Immature natural killer cell (primary cell): Measurements from ENCODE around the gene PIK3CB. TPM values are rescaled to one million over a fixed set of nuclear protein-coding genes. Genes with fewer than 3 reads are reported as not detected.
A peak's percentile ranks its signal among the peaks of the same experiment; 100 is the strongest.
"Not testable (repeated sequence)": the region's sequence is repeated elsewhere in the genome, so short reads cannot be mapped to it uniquely, and the experiment has no call there.

Source experiments
- DNase-seq, 3 donors: peaks; one replicate each; pipeline ENCODE4 v3.0.0; 2022; ENCODE audit warnings: mixed read lengths in 1 of 3
- H3K27ac Mint-ChIP-seq, 6 donors: one replicate each; pipeline ENCODE4 v1.8.0; 2020; ENCODE audit warnings: mixed read lengths in 6 of 6, mild to moderate bottlenecking in 5 of 6, inconsistent platforms in 4 of 6, moderate library complexity in 3 of 6
- H3K27me3 Mint-ChIP-seq, 3 donors: one replicate each; pipeline ENCODE4 v1.8.0; 2020 to 2021; ENCODE audit warnings: low read depth in 3 of 3, mild to moderate bottlenecking in 3 of 3, mixed read lengths in 3 of 3, moderate library complexity in 3 of 3, inconsistent platforms in 1 of 3
- H3K36me3 Mint-ChIP-seq, 3 donors: one replicate each; pipeline ENCODE4 v1.8.0; 2020; ENCODE audit warnings: mixed read lengths in 3 of 3, inconsistent platforms in 2 of 3, mild to moderate bottlenecking in 2 of 3
- H3K4me1 Mint-ChIP-seq, 2 donors: one replicate each; pipeline ENCODE4 v1.8.0; 2020; ENCODE audit warnings: inconsistent platforms in 2 of 2, mild to moderate bottlenecking in 2 of 2, mixed read lengths in 2 of 2, moderate library complexity in 1 of 2
- H3K4me3 Mint-ChIP-seq, 5 donors: one replicate each; pipeline ENCODE4 v1.8.0; 2020; ENCODE audit warnings: mild to moderate bottlenecking in 5 of 5, mixed read lengths in 5 of 5, inconsistent platforms in 3 of 5, moderate library complexity in 3 of 5
- H3K9me3 Mint-ChIP-seq, 6 donors: one replicate each; pipeline ENCODE4 v1.8.0; 2020; ENCODE audit warnings: mild to moderate bottlenecking in 6 of 6, mixed read lengths in 6 of 6, inconsistent platforms in 4 of 6, moderate library complexity in 3 of 6
- polyA plus RNA-seq, 3 donors: library from polyadenylated mRNA; unstranded; fragments of 300-500 nt; fragmentation: Illumina TruSeq; gene quantifications; one replicate each; pipeline ENCODE4 v1.2.3, GENCODE V29; 2021

PIK3CB gene
- polyA plus RNA-seq, 3 donors from 2014 or later, result 4.6 to 11.7 (median 4.8) TPM

DNA sequence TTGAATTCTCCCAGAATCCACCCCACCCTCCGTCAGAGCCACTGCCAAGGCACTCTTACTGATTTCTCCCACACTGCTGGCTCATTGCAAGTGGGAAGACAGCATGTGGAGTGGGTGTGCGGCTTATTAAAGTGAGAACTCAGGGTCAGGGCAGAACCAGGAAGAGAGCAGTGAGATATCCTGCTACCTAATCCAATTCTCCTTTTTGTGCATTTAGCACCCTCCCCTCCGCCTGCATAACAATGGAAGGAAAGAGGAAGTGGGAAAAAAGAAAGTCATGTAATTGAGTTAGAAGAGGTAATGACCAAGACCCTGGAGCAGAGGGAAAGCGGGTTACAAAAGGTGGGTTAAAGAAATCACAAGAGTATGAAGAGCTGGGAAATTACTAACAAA lies 27.8 kb upstream of the PIK3CB start:
- Mint-ChIP-seq H3K4me3 (no peak overlapping the region), H3K4me1 (peaks cover 0 to 2% of the 10 kb centered on the region in 2 donors), H3K9me3 (no peaks in the 10 kb centered on the region), H3K36me3 (no peaks in the 10 kb centered on the region), H3K27me3 (peaks cover 0 to 6% (median 2%) of the 10 kb centered on the region in 3 donors), H3K27ac (peak overlapping the region in 1 of 6 donors; percentile 38)
- DNase-seq, result no peak

DNA sequence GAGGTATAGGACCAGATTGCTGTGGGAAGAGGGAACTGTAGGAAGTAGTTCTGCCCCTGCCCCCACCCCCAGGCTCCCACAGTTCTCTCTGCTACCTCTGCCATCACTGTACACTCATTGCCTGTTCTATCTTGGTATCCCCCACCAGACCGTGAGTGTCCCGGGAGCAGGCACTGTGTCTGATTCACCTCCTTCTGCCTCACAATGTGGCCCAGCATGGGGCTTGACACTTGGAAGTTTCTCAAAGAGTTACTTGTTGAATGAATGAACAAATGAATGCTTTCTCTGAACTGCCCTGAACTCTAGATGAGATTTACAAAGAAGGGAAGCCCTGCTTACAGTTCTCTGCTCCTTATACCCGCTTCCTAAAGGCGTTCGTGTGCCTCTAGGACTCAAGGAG lies 27.1 kb upstream of the PIK3CB start:
- Mint-ChIP-seq H3K27me3 (peaks cover 0 to 5% (median 2%) of the 10 kb centered on the region in 3 donors), H3K9me3 (no peaks in the 10 kb centered on the region), H3K27ac (no peak overlapping the region), H3K4me3 (no peak overlapping the region), H3K4me1 (peaks cover 0 to 2% of the 10 kb centered on the region in 2 donors), H3K36me3 (no peaks in the 10 kb centered on the region)
- DNase-seq, result no peak

DNA sequence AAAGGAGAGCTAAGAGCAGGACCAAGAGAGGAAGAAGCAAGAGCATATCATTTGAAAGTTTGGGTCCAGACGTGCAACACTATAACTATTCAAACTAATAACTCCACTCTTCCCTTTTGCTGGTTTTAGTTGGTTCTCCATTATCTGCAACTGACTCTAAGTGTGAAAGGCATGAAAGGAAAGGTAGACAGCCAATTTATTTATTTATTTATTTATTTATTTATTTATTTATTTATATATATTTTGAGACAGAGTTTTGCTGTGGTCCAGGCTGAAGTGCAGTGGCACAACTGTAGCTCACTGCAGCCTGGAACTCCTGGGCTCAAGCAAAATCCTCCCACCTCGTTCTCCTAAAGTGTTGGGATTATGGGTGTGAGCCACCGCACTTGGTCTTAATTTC lies 22.1 kb upstream of the PIK3CB start:
- Mint-ChIP-seq H3K9me3 (no peaks in the 10 kb centered on the region), H3K27me3 (peaks cover 0 to 4% (median 3%) of the 10 kb centered on the region in 3 donors), H3K4me3 (no peak overlapping the region), H3K27ac (no peak overlapping the region), H3K4me1 (no peaks in the 10 kb centered on the region), H3K36me3 (no peaks in the 10 kb centered on the region)
- no peak for DNase-seq

DNA sequence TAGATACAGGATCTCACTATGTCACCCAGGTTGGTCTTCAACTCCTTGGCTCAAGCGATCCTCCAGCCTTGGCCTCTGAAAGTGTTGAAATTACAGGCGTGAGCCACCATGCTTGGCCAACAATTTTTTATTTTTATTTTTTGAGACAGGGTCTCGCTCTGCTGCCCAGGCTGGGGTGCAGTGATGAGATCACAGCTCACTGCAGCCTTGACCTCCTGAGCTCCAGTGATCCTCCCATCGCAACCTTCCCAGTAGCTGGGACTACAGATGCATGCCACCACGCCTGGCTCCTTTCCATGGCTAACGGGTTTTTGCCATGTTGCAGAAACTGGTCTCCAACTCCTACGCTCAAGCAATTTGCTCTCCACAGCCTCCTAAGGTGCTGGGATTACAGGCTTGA lies 20.2 kb upstream of the PIK3CB start:
- peaks cover 3 to 4% (median 3%) of the 10 kb centered on the region in 3 donors for H3K27me3 Mint-ChIP-seq
- no peak overlapping the region for H3K27ac Mint-ChIP-seq
- H3K4me1 Mint-ChIP-seq, result no peaks in the 10 kb centered on the region
- H3K9me3 Mint-ChIP-seq, result no peaks in the 10 kb centered on the region
- no peak overlapping the region for H3K4me3 Mint-ChIP-seq
- no peak for DNase-seq
- H3K36me3 Mint-ChIP-seq, result no peaks in the 10 kb centered on the region

DNA sequence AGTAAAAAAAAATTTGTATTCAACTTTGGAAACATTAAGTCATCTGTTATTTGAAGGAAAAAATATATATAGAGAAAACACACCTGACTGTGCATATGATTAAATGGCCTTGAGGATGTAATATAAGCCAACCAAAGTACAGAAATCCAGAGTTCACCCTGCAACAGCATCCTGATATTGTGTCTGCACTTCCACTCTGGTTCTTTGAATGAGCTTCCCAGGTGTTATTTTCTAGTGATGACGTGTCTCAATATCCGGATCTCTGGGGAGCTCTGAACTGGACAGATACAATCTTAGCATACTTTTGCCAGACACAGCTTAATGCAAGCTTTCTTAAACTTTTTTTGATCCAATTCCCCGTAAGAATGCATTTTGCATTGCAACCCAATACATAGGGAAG lies 19.5 kb upstream of the PIK3CB start:
- H3K27ac Mint-ChIP-seq, result no peak overlapping the region
- DNase-seq, result no peak
- H3K27me3 Mint-ChIP-seq, result peaks cover 3 to 4% (median 3%) of the 10 kb centered on the region in 3 donors
- H3K4me3 Mint-ChIP-seq, result no peak overlapping the region
- H3K4me1 Mint-ChIP-seq, result no peaks in the 10 kb centered on the region
- H3K9me3 Mint-ChIP-seq, result no peaks in the 10 kb centered on the region
- no peaks in the 10 kb centered on the region for H3K36me3 Mint-ChIP-seq

DNA sequence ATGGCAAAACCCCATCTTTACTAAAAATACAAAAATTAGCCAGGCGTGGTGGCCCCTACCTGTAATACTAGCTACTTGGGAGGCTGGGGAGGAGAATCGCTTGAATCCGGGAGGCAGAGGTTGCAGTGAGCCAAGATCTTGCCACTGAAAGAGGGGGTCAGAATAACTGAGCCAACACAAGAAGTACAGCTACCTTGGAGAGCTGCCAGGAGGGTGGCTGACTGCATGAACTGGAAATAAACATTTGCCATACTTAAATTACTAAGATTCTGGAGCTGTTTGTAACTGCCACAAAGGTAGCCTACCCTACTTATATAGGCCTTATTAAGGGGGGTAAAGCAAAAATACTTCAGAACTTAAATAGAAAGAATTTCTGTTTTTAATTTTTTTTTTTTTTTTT lies 15.4 kb upstream of the PIK3CB start:
- no peaks in the 10 kb centered on the region for H3K4me1 Mint-ChIP-seq
- no peak for DNase-seq
- H3K4me3 Mint-ChIP-seq, result no peak overlapping the region
- no peak overlapping the region for H3K27ac Mint-ChIP-seq
- no peaks in the 10 kb centered on the region for H3K9me3 Mint-ChIP-seq
- H3K27me3 Mint-ChIP-seq, result peaks cover 0 to 4% (median 2%) of the 10 kb centered on the region in 3 donors
- no peaks in the 10 kb centered on the region for H3K36me3 Mint-ChIP-seq

DNA sequence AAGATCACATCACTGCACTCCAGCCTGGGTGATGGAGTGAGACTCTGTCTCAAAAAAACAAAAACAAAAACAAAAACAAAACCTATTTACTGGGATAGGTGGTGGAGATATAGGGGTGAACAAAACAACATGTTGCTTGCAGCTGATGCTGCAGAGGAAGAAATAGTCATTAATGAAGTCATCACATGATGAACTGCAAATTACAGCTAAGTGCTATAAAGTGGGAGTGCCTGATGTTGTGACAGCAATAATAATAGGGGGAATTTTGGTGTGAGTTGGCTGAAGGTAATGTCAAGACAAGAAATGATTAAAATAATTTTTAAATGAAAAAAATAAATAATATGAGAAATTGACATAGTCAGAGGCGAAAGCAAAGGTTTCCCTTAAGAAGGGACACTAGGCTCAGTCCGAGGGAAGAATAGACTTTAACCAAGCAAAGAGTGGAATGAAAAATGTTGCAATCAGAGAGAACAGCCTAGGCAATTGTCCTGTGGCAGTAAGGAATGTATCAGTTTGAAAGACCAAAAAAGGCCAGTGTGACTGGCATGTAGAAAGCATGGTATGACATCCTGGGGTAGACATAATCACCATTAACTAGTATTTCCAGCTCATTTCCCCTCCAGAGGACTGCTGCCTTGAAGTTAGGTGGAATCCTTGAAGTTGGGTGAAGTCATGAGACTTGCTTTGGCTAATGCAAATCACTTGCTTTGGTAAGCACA lies 14.7 kb upstream of the PIK3CB start:
- Mint-ChIP-seq H3K27ac (no peak overlapping the region), H3K4me1 (no peaks in the 10 kb centered on the region), H3K4me3 (peak overlapping the region in 1 of 5 donors; percentile 4), H3K9me3 (no peaks in the 10 kb centered on the region), H3K36me3 (no peaks in the 10 kb centered on the region), H3K27me3 (peaks cover 0 to 4% (median 2%) of the 10 kb centered on the region in 3 donors)
- DNase-seq, result no peak

DNA sequence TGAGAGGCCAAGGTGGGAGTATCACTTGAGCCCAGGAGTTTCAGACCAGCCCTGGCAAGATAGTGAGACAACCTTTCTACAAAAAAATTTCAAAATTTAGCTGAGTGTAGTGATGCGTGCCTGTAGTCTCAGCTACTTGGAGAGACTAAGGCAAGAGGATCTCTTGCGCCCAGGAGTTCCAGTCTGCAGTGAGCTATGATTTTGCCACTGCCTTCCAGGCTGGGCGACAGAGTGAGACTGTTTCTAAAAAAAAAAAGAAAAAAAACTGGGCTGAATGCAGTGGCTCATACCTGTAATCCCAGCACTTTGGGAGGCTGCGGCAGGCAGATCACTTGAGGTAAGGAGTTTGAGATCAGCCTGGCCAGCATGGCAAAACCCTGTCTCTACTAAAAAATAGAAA lies 14.0 kb upstream of the PIK3CB start:
- DNase-seq, result no peak
- H3K4me1 Mint-ChIP-seq, result no peaks in the 10 kb centered on the region
- no peak overlapping the region for H3K27ac Mint-ChIP-seq
- peaks cover 0 to 4% (median 2%) of the 10 kb centered on the region in 3 donors for H3K27me3 Mint-ChIP-seq
- H3K9me3 Mint-ChIP-seq, result no peaks in the 10 kb centered on the region
- H3K4me3 Mint-ChIP-seq, result no peak overlapping the region
- H3K36me3 Mint-ChIP-seq, result no peaks in the 10 kb centered on the region

DNA sequence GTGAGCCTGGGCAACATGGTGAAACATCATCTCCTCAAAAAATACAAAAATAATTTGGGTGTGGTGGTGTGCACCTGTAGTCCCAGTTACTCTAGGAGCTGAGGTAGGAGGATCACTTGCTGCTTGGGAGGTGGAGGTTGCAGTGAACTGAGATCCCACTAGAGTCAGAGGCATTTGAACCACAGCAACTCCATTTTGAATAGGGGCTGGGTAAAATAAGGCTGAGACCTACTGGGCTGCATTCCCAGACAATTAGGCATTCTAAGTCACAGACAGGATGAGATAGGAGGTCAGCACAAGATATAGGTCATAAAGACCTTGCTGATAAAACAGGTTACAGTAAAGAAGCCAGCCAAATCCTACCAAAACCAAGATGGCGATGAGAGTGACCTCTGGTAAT lies 12.1 kb upstream of the PIK3CB start:
- not testable (repeated sequence) for H3K4me1 Mint-ChIP-seq, DNase-seq, H3K27me3 Mint-ChIP-seq, H3K4me3 Mint-ChIP-seq, H3K27ac Mint-ChIP-seq, H3K9me3 Mint-ChIP-seq, H3K36me3 Mint-ChIP-seq

DNA sequence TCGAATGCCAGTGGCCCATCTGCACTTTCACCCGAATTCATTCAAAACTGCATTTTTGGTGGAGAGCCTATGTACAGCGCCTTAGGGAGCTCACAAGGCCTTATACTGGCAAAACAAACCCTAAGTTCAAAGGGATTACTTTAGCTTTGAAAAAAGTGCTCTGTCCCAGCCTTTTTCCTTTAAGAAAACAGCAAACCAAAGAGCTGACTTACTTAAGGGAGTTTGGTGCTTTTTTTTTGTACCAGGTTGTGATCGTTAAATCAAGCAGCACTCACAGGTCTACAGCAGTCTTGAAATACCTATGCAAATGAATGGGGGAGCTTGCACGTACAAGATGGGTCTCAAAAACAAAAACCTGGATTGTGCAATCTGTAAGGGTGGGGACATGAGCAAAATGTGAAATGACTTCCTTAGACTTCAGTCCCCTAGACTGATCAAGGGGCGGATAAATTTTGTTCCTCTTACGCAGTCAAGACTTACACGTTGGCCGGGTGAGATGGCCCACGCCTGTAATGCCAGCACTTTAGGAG lies 11.6 kb upstream of the PIK3CB start:
- peaks cover 0 to 4% (median 2%) of the 10 kb centered on the region in 3 donors for H3K27me3 Mint-ChIP-seq

DNA sequence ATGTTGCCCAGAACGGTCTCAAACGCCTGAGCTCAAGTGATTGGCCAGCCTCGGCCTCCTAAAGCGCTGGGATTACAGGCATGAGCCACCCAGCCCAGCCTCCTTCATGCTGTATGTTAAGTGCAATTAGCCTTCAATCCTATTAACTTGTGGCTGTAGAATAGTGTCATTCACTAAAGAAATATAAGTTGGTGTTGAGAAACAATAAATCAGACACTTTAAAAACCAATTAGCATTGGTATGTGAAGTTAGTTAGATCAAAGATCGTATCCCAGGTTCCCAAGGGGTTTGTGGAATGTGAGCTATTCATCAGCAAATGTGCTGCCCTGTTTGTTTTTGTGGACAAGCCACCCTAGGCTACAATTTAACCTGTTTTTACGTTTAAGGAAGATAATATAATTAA lies 11.0 kb upstream of the PIK3CB start:
- Mint-ChIP-seq H3K27me3 (peaks cover 0 to 2% (median 0%) of the 10 kb centered on the region in 3 donors), H3K4me3 (no peak overlapping the region)

More for the DNA sequence above, 11.6 kb upstream of the PIK3CB start:
- H3K4me1 Mint-ChIP-seq, result no peaks in the 10 kb centered on the region
- no peak overlapping the region for H3K27ac Mint-ChIP-seq
- DNase-seq, result no peak
- H3K9me3 Mint-ChIP-seq, result no peaks in the 10 kb centered on the region
- no peak overlapping the region for H3K4me3 Mint-ChIP-seq
- H3K36me3 Mint-ChIP-seq, result no peaks in the 10 kb centered on the region

DNA sequence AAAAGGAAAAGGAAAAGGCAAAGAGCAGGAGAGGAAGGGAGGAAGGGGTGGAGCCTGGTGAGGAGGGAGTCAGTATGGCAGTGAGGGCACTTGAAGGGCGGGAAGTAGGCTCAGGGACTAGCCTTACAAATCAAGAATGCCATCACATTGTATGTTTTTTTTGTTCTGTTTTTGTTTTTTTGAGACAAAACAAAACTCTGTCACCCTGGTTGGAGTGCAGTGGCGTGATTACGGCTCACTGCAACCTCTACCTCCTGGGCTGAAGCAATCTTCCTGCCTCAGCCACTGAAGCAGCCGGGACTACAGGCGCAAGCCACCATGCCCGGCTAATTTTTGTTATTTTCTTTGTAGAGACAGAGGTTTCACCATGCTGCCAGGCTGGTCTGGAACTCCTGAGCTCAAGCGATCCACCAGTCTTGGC lies 10.5 kb upstream of the PIK3CB start:
- Mint-ChIP-seq H3K27me3 (peaks cover 0 to 2% (median 0%) of the 10 kb centered on the region in 3 donors), H3K36me3 (no peaks in the 10 kb centered on the region), H3K9me3 (no peaks in the 10 kb centered on the region), H3K4me3 (no peak overlapping the region), H3K27ac (no peak overlapping the region), H3K4me1 (no peaks in the 10 kb centered on the region)
- no peak for DNase-seq

More for the DNA sequence above, 11.0 kb upstream of the PIK3CB start:
- no peak for DNase-seq
- Mint-ChIP-seq H3K27ac (no peak overlapping the region), H3K36me3 (no peaks in the 10 kb centered on the region), H3K9me3 (no peaks in the 10 kb centered on the region), H3K4me1 (no peaks in the 10 kb centered on the region)

DNA sequence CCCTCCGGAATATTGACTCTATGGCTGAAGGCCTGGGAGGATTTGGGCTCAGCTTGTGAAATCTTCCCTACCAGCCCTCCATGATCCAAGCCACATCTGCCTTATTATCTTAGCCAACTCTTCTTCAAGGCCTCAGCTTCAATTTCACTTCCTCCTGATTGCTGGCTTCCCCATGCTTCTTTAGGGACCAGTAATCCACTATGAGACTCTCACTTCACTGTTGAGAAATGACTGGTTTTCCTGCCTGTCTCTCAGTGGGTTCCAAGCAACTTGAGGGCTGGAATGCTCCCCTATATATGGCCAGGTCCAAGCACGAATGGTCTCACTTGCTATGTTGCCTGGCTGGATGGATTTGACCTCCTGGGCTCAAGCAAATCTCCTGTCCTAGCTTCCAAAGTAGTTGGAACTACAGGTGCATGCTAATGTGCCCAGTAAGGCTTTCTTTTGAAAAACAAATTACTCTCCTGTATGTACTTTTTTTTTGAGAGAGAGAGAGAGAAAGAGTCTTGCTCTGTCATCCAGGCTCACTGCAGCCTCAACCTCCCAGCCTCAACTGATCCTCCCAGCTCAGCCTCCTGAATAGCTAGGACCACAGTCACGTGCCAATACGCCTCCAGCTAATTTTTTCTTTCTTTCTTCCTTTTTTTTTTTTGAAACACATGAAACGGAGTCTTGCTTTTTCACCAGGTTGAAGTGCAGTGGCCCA lies 7.9 kb upstream of the PIK3CB start:
- no peak overlapping the region for H3K27ac Mint-ChIP-seq
- no peaks in the 10 kb centered on the region for H3K9me3 Mint-ChIP-seq
- H3K27me3 Mint-ChIP-seq, result peaks cover 0 to 4% (median 3%) of the 10 kb centered on the region in 3 donors
- H3K36me3 Mint-ChIP-seq, result no peaks in the 10 kb centered on the region
- DNase-seq, result no peak
- no peaks in the 10 kb centered on the region for H3K4me1 Mint-ChIP-seq
- no peak overlapping the region for H3K4me3 Mint-ChIP-seq

DNA sequence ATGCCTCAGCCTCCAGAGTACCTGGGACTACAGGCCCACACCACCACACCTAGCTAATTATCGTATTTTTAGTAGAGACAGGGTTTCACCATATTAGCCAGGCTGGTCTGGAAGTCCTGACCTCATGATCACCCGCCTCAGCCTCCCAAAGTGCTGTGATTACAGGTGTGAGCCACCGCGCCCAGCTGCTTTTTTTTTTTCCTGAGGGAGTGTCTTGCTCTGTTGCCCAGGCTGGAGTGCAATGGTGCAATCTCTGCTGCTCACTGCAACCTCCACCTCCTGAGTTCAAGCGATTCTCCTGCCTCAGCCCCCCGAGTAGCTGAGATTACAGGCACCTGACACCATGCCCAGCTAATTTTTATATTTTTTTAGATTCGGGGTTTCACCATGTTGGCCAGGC lies 3.7 kb upstream of the PIK3CB start:
- peaks cover 13 to 16% of the 10 kb centered on the region in 2 donors for H3K4me1 Mint-ChIP-seq
- H3K27ac Mint-ChIP-seq, result not testable (repeated sequence)

More for the DNA sequence above, 3.7 kb upstream of the PIK3CB start:
- DNase-seq, H3K36me3 Mint-ChIP-seq, H3K27me3 Mint-ChIP-seq, H3K9me3 Mint-ChIP-seq, H3K4me3 Mint-ChIP-seq: not testable (repeated sequence)
